Stimulated activated CD8-positive, alpha-beta memory T cell treated with anti-CD3 and anti-CD28 coated beads, Interleukin-4, amount 100 ng/mL, for 1 hour (primary cell): ENCODE results near the gene ARID1B.

Experiments
- DNase-seq, 2 donors: peaks; one replicate each; pipeline ENCODE4 v3.0.0-alpha.2; 2020; ENCODE audit warnings: low read depth in 2 of 2, low spot score in 1 of 2

ARID1B gene

DNA sequence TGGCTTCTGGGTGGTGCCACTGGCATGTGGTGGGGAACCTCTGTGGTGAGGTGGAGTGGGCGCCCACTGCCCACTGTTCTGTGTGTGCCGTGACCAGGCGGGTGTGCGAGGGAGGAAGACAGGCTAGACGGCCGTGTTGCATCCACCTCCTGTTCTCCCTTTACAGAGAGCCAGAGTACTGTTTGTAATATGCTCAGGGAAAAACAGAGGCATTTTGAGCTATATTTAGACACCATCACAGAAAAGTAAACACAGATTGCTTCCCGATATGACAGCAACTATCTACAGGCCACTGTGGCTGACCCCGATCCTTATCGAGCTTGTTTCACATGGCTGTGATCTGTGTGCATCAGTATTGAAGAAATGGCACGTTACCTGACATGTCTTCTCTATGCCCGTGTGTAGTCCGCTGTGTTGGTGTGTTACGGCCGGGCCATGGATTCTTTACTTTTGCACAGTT is 45.6 kb downstream of the ARID1B start:
- no peak for DNase-seq

DNA sequence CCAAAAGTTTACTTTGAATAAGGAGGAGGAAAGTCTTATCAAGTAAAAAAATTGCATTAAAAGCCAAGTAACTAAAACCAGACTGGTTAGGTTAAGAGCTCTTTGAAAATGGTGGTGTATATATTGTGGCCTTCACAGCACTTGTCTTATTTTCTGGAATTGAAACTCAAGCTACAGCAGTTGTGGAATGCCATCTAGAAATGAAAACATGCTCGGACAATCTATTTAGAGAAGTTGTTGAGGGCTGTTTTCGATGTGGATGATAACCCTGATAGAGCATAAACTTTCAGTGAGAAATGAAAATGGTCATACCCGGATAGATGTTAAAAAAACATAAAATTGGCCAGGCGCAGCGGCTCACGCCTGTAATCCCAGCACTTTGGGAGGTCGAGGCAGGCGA is 47.0 kb downstream of the ARID1B start:
- no peak for DNase-seq

DNA sequence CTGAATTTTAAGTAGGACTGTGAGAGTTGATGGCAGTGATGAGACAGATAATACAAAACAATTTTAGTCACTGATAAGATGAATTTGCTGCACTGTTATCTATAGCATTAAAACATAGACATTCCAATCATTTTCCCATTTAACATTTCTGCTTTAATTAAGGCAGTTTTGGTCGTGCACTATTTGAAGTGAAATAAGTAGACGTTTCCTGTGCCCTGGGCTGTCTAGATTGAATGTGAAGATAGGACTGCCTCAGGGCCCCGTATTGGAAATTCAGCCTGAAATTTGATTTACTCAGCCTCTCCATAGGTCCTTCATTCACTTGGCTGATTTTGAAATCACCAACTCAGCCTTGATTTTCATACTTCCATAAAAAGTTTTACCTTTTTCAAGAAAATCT is 48.3 kb downstream of the ARID1B start:
- DNase-seq = no peak

DNA sequence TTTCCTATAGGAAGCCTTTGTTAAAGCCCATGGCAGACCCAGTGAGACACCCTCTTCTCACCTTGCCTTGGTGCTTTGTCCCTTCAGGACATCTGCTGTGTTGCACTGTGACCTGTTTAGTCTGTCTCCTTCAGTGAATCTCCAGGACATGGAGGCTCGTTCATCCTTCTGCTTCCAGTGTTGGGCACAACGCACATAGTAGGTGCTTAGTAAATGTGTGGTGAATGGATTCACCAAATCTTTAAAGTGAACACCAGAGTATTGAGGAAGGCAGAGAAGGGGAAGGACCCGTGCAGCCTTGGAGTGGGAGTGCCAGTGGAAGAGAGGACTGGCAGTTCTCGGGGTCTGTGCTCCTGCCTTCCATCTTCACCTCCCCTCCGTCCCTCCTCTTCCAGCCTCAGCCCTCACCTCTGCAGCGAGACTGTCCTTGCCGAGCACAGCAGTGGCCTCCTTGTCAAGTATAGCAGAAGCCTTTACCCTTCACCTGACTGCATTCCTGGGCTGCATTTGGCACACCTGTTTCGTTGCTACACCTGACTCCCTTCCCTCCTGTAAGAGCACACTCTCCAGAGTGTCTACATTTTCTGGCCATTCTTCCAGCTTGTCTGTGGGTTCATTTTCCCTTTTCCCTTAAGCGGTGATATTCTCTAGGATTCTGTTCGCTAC is 49.2 kb downstream of the ARID1B start:
- no peak for DNase-seq

DNA sequence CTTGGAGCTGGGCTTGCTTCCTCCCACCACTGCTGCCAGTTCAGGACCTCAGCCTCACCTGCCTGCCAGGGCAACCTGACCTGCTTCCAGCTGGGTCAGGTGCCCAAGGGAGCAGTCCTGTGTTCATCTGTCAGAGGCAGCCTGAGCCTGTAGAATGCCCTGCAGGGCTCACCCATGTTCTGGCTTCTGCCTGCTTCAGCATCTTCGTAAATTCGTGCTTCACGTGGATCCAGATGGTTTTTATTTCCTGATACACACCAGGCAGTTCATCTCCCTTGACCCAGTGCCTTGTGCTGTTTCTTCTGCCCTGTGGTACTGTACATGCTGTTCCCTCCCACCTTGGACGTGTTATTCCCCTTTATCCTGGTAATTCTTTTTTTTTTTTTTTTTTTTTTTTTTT is 50.2 kb downstream of the ARID1B start:
- DNase-seq = no peak

DNA sequence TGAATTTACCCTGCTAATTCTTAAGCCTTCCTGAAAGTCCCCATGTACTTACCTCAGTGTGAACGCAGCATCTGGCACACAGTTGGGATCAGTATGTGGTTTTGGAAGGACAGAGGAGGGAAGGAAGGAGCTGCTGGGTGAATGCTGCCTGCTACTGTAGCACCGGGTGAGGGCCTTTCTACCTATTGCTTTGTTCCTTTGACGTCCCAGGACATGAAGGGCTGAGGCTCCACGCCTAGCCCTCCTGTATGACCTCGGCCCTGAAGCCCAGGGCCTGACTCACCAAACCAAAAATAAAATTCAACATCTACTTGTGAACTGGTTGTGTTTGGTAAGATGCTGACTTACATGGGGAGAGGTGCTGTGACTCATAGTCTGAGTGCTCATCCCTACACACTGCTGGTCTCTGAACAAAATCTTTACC is 51.1 kb downstream of the ARID1B start:
- no peak for DNase-seq

DNA sequence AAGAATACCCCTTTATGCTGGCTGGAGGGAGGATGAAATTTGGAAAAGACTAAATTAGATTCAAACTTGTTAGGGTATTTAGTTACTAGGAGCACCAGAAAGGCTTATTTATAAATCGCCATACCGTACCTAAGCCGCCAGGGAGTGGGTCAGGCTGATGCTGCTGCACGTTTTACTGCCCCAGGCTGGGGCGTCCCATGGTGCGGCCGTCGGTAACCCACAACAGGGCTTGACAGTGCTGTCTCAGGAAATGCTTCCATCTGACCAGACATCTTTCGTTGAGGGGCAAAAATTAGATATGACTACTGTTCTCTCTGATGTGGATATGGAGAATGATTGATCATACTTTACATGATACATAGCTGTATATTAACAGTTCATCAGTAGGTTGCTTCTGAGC is 52.9 kb downstream of the ARID1B start:
- DNase-seq = no peak

DNA sequence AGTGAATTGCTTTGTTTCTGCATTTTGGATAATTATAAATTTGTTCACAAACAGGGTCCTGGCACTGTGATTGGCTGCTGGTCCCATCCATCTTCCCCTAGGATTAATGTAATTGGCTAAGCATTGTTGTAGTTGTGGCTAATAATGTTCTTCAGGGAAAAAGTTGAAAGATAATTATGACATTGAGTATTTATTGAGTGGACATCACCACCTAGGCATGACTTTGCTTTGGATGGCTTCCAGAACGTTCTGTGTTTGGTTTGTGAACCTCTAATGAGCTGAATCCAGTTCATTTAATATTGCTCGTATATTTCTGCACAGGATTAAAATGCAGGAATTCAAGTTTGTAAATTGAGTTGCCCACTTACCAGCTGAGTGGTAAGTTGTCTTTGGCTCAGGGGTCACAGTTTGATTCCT is 55.1 kb downstream of the ARID1B start:
- no peak for DNase-seq

DNA sequence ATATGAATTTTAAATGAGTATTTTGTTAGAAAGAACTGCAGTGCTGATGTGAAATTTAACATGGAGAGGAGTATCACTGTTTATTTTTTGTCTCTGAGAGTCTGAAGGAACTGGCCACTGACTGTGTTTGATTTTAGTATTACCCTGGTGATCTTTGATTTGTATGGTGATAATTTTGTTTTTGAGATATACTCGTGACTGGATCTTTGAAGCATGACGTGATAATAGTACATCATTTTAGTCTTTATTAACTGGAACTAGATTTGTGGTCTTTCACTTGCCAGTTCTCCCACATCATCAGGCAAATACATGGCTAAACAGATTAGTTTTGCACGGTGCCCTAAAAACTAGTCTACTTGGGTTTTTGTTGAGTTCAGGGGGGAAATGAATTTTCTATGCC is 55.5 kb downstream of the ARID1B start:
- DNase-seq = no peak

DNA sequence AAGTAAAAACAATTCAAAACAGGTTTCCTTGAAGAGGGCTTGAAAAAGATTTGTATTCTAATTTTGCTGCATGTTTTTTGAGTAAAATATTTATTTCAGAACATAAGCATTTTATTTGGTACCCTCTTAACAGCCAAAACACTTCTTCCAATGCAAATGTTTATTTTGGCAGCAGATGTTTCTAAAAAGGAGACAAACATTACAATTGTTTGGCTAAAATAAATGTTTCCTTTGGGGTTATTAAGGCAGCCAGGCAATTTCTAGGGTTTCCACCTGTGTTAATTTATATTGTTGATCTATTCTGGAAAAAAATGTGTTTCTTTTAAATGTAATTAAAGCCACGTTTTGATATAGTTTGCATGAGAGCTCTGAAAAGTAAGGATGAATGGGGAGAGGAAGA is 56.6 kb downstream of the ARID1B start:
- DNase-seq = no peak

DNA sequence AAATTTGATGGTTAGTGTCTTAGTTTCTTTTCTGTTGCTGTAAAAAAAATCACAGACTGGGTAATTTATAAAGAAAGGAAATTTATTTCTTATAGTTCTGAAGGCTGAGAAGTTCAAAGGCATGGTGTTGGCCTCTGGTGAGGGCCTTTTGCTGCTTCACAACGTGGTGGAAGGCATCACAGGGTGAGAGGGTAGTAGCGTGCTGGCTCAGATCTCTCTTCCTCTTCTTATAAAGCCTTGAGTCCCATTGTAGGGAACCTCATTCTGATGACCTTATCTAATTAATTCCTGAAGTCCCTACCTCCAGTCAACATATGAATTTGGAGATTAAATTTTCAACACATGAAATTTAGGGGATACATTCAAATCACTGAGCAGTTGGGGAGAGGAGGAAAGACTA is 62.0 kb downstream of the ARID1B start:
- no peak for DNase-seq

DNA sequence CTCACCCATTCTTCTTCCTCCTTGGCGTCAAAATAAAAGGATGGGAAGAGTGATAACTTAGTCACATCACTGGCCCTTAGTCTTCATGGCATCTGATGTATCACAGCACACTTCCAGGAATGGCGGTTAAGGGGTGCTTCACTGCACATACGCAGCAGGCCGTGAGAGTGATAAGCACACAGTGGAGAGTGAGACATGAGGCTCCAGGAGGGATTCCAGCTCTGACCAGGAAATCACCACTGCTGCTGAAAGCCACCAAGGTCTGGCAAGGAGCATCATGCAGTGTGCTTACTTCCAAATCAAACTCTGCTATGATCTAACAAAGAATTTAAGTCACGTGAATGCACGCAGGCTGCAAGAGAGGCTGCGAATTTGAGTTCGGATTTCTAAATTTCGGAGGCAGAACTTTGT is 62.4 kb downstream of the ARID1B start:
- no peak for DNase-seq

DNA sequence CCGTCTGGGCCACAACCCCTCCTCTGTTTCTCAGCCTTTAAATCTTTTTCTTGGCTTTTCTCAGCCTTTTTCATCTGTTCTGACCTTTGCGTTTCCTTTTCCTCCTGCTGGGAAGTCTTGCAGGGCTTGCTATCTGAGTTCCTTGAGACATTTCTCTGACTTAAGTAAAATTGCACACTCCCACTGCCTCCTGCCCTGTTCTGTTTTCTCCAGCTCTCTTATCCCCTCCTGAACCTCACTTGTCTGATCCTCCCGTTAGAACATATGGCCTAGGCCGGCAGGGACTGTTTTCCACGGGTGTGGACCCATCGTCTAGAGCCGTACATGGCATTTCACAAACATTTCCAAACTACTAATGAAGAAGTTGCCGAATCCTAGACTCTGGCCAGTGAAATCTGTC is 63.0 kb downstream of the ARID1B start:
- no peak for DNase-seq

DNA sequence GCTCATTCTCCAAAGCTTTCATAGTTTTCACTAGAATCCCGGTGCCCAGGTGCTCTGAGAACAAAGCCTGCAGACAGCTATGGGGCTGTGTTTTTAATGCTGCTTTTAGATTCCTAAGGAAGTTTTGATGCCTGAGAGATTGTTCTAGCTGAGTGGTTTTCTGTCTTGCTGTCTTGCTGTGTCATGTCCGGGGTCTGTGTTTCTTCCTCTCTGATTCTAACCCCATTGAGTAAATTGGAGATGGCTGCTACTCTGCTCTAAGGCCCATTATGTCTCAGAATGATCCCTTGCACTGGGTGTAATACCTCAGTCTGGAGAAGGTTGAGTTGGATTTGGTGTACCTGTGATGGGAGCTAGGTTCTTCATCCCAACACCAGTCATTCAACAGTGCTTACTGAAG is 63.4 kb downstream of the ARID1B start:
- DNase-seq = no peak

DNA sequence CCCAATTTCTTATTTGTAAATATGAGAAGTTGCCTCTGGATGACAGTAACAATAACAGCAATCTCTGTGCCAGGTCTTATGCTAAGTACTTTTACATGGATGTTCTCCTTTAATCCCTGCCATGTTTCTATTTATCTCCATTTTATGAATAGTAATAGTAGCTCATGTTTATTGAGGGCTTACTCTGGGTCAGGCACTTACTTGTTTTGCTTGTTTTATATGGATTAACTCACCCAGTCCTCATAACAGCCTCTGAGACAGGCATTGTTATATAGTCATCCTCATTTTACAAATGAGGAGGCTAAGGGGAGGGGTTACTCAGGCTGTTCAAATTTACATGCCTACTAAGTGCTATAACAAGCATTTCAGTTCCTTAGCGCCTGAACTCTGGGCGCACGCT is 64.3 kb downstream of the ARID1B start:
- DNase-seq = no peak

DNA sequence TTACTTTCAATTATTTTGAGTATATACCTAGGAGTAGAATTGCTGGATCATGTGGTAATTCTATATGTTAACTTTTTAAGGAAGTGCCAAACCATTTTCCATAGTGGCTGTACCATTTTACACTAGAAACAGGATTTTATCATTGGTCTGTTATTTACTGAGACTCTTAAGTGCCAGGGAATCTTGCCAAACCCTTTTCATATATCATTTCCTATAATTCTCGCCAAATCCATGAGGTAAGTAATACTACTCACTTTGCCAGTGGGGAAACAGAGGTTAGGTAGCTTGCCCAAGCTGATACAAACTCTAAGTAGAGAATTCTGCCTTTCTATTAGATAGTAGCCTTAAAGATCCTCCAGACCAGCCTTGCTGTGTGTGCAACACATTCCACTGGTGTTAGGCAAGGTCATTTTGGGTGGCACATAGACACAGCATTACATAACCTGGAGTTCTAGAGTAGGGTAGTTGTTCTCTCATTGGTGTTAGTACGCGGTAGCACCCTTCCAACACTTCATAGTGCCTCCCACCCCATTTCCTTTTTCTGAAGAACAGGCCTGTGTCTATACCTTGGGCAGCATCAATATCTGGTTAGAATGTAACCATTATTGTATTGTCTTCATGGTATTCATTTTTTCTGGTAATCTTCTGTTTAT is 65.5 kb downstream of the ARID1B start:
- no peak for DNase-seq

DNA sequence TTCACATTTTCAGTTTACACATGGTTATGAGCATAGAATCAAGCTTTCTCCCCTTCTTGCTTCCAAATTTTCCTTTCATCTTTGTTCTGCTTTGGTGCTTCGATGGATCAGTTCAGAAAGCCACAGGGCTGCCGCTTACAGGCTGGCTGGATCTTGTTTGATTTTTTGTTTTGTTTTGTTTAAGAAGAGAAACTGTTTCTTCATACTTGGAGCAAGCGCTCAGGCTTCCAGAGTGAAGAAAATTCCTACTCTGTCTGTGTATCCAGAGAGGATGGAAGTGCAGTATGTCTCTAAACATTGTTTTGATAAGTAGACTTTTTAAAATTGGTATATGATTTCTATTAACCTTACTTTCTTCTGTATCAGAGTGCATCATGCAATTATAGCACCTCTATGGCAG is 66.9 kb downstream of the ARID1B start:
- DNase-seq = no peak

DNA sequence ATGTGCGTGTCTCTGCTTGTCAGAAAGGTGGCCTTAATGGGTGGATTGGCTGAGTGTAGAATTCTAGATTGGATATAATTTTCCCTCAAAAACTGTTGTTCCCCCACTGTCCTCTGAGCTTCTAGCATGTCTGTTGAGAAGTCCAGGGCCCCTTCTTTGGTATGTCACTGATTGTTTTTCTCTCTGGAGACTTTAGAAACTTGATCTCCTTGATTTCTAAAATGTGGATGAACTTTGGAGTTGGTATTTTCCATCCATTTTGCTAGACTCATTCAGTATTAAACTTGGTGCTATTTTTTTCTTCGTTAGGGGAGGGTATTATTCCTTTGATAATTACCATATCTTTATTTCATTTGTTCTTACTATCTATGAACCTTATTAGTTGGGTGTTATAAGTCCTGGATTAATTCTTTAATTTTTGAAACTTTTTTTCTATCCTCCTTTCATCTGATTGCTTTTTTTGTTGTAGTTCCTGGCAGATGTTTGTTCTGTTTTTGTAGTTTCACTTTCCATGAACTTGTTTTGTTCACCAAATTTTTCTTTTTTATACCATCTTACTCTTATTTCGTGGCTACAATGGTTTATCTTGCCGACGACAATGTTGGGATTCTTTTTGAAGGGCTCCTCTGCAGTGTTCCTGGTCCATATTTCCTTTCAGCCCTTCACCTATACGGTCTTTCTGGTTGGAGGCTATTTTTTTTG is 68.4 kb downstream of the ARID1B start:
- no peak for DNase-seq

DNA sequence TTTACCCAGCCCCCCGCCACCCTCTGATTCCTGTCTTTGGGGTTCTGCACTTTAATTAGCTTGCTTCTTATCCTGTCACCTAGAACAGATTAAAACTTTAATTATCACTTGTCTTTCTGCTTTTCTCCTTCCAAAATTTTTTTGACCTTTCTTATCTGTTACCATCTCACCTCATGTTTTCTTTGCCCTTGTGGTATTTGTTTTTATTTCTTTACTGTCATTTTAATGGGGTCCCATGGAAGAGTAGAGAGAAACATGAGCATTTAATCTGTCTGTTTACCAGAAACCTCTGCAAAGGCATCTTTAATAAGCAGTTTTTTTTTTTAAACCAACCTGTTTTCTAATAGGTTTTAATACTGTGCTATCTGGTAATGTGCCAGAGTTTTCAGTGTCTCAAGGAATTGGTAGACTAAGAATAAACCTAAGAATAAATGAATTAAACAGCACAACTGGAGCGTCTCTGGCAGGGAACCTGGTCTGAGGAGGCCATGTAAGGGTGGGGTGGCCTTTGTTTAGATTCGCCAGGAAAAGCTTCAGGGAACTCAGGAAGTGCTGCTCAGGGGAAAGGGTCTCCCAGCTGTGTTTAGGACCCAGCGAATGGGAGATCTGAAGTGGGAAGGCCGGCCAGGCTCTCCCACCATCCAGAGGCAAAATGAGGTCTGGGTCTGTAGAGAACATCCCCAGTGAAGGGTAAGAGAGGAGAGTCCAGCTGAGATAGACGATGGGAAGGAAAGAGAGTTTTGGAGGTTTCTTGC is 69.8 kb downstream of the ARID1B start:
- DNase-seq = no peak

DNA sequence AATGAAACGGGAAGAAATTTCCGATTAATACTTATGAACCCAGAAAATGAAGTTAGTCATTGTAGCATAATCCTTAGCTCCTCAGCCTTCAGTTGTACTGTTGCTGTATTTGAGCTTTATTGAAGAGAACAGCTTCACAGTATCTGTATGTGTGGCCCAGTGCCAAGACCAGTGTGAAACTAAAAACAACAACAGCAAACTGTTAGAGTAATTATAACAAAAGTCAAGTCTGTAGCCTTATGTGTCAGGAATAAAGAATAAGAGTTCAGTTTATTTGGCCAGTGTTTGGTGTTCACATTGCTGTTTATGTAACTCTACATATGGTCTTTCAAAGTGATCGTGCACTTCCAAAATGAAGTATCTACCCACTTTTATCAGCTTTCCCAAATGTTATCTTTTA is 70.9 kb downstream of the ARID1B start:
- DNase-seq = no peak

DNA sequence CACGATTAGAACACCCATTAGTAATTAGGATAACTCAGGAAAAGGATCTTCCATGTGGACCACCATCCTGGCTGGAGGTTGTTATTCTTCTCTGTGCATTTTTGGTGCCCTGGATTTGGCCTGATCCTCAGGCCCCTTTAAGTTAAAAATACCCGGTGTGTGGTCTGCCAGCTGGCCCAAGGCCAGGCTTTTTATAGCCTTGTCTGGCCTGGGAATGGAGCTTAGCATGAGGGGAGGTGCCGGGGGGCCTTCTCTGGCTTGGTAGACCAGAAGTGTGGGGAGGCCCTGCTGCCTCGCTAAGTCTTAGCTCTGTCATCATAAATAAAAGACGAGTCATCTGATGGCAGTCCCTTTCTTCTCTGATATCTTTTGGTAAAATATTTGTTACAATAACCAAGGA is 71.4 kb downstream of the ARID1B start:
- DNase-seq = no peak

DNA sequence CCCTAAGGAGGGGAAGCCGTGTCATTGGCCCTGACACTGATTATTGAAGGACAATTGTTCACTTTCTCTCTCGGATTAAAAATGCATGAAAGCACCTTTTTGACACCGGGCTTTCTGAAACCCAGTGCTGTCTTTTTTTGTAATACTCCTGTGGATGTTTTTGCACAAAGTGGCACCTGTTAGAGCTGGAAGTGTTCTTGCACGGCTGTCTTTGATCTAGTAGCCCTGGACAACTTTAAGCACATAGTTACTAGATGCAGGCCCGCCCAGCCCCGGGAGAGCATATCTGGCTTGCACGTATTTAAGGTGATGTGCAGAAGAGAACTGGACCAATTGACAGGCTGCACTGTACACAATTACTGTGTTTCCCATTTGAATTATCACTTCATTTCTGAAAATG is 72.6 kb downstream of the ARID1B start:
- no peak for DNase-seq
